NB4 (cell line): ENCODE data around the gene ARFGAP1.

Experiments used
- DNase-seq: peaks from one replicate; pipeline ENCODE4 v3.0.0; 2010; ENCODE audit warnings: low read depth
- H3K4me3 ChIP-seq: one replicate; pipeline ENCODE4 v1.5.1; 2011; ENCODE audit warnings: mild to moderate bottlenecking, low read depth, low read length, moderate library complexity
- MYC ChIP-seq: IDR thresholded peaks from 2 replicates; pipeline ENCODE4 v1.6.1; 2011; ENCODE audit warnings: low read depth, low read length
- POLR2A ChIP-seq: IDR thresholded peaks from 2 replicates; pipeline ENCODE4 v1.6.1; 2011; ENCODE audit warnings: mild to moderate bottlenecking; ENCODE audit not compliant: insufficient read length; ENCODE audit errors: extremely low read depth
- TF ChIP-seq, protein P1 (sequence below): IDR thresholded peaks from one replicate; pipeline ENCODE4 v1.5.1; 2012; ENCODE audit warnings: low read depth, low read length
- TF ChIP-seq, protein P2 (sequence below): IDR thresholded peaks from 2 replicates; pipeline ENCODE4 v1.6.1; 2011; ENCODE audit warnings: low read depth, low read length

ARFGAP1 gene

GRCh38 chr20:63327231-63327745 is 54.7 kb downstream of the ARFGAP1 start:
- no peak for DNase-seq
- TF ChIP-seq, protein P1, sequence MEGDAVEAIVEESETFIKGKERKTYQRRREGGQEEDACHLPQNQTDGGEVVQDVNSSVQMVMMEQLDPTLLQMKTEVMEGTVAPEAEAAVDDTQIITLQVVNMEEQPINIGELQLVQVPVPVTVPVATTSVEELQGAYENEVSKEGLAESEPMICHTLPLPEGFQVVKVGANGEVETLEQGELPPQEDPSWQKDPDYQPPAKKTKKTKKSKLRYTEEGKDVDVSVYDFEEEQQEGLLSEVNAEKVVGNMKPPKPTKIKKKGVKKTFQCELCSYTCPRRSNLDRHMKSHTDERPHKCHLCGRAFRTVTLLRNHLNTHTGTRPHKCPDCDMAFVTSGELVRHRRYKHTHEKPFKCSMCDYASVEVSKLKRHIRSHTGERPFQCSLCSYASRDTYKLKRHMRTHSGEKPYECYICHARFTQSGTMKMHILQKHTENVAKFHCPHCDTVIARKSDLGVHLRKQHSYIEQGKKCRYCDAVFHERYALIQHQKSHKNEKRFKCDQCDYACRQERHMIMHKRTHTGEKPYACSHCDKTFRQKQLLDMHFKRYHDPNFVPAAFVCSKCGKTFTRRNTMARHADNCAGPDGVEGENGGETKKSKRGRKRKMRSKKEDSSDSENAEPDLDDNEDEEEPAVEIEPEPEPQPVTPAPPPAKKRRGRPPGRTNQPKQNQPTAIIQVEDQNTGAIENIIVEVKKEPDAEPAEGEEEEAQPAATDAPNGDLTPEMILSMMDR, result no peak
- TF ChIP-seq, protein P2, sequence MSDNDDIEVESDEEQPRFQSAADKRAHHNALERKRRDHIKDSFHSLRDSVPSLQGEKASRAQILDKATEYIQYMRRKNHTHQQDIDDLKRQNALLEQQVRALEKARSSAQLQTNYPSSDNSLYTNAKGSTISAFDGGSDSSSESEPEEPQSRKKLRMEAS, result no peak
- TF ChIP-seq MYC (no peak), POLR2A (no peak)
- no peak overlapping the region for H3K4me3 ChIP-seq

DNA sequence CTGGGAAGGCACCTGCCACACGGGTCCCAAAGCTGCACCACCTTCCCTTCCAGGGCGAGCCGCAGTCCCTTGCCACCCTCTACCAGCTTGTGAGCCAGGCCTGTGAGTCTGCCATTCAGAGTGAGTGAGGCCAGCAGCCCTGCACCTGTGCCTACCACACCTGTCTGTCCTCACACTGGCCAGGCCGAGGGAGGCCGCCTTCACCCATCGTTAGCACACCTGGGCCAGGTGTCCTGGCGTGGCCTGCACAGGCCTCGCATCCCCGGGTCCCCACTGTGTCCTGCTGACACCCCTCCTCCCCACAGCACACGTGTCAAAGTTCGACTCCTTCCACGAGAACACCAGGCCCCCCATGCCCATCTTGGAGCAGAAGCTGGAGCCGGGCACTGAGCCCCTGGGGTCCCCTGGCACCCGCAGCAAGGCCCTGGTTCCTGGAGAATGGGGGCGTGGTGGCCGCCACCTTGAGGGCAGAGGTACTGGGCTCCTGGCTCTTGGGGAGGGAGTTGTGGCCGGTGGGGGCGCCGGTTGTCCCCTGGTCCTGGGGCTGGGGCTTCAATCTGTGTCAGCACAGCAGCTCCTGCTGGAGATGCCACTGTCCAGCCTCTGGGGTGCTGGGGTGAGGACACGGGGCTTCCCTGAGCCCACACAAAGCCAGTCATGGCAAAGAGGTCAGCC is 55.5 kb downstream of the ARFGAP1 start:
- H3K4me3 ChIP-seq, result no peak overlapping the region
- no peak for TF ChIP-seq MYC
- TF ChIP-seq POLR2A, result no peak
- TF ChIP-seq, protein P1, result no peak
- TF ChIP-seq, protein P2, result no peak
- no peak for DNase-seq

DNA sequence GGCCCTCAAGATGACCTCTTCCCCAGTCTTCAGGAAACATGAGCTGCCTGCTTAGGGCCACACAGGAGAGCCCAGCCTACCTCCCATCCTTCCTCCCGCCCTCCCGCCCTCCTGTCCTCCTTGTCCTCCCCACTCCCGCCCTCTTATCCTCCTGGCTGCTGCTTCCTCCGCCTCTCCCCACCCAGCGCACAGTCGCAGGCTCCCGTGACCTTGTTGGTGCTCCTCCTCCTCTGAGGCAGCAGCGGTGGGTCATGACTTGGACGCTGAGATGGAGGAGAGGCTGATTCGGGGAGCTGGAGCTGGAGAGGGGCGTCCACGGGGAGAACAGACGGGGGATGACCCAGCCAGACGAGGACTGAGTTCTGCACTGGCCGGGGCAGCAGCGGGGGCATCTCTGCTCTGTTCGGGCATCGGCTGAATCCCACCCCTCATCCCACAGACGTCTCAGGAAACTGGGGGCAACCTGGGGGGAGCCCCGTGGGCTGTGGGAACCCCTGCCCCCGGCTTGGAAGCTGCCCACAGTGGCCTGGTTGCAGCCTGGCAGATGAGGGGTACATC is 56.2 kb downstream of the ARFGAP1 start:
- no peak for DNase-seq
- TF ChIP-seq, protein P1, result no peak
- TF ChIP-seq POLR2A, result no peak
- TF ChIP-seq, protein P2, result no peak
- no peak for TF ChIP-seq MYC
- H3K4me3 ChIP-seq, result no peak overlapping the region

DNA sequence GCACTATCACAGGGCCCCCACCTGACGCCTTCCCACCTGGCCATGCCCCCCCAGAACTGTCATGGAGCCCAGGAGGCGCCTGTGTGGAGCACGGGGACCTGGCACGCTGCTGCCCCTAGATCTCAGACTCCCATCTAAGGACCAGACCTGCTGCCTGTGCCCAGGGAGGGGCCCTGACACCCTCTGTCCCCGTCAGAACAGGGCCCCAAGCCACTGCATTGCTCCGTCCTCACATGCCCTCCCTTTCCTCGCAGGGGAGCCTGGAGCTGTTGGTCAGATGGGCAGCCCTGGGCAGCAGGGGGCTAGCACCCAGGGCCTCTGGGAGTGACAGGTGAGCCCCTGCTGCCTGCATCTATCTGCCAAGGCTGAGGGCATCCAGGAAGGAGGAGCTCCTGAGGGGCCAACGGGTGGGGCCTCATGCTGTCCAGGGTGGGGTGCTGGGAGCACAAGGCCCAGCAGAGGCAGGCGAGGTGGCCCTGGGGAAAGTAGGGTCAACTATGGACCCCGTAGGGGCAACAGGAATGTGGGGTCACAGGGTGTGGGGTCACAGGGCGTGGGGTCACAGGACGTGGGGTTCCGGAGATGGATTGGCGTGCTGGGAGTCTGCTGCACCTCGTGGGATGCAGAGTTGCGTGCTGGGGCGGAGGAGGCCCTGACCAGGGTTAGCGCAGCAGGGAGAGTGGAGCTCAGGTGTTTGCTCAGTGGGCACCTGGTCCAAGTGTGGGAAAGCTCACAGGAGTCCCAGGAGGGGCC is 56.9 kb downstream of the ARFGAP1 start:
- DNase-seq, result no peak
- H3K4me3 ChIP-seq, result no peak overlapping the region
- TF ChIP-seq POLR2A (no peak), MYC (no peak)
- TF ChIP-seq, protein P1, result no peak
- TF ChIP-seq, protein P2, result no peak

DNA sequence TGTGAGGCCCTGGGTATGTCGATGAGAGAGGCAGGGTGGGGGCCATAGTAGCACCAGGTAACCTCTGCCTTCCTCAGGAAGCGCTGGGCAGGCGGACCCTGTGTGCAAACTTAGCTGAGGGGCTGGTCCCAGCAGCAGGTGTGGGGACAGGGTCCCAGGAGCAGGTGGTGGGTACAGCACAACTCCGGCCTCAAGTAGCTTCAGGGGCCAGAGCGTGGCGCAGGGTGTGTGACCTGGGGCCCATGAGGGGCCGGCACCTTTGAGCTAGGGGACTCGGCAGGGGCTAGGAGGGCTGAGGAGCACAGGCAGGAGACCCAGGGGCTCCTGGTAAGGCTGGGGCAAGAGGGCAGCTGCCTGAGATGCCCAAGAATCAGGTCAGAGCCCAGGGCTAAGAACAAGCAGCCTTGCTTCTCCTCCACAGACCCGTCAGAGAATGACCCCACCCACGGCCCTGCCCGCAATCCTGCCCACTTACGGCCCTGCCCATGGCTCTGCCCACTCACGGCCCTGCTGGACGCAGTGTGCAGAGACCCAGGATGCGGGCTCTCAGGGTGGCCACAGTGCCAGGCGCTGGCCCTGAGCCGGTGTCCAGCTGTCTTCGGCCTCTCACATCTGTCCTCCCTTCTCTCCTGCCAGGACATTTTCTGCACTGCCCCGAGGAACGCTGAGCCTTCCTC is 57.6 kb downstream of the ARFGAP1 start:
- DNase-seq, result no peak
- no peak overlapping the region for H3K4me3 ChIP-seq
- TF ChIP-seq, protein P1, result no peak
- TF ChIP-seq, protein P2, result no peak
